Colonic mucosa (tissue), 4 donors: ENCODE data around the gene DDX52. TPM values are rescaled to one million over a fixed set of nuclear protein-coding genes. Genes with fewer than 3 reads are reported as not detected.

ENCODE experiments used
- DNase-seq: peaks from one replicate; pipeline ENCODE4 v3.0.0-alpha.2; 2020
- H3K27ac ChIP-seq: fragments of 200-600 bp; one replicate; pipeline ENCODE4 v1.8.0; 2021
- H3K27me3 ChIP-seq: fragments of 200-600 bp; one replicate; pipeline ENCODE4 v1.8.0; 2021
- H3K36me3 ChIP-seq: fragments of 200-600 bp; one replicate; pipeline ENCODE4 v1.8.0; 2021
- H3K4me1 ChIP-seq: fragments of 200-600 bp; one replicate; pipeline ENCODE4 v1.8.0; 2021; ENCODE audit warnings: mild to moderate bottlenecking
- H3K4me3 ChIP-seq: fragments of 200-600 bp; one replicate; pipeline ENCODE4 v1.8.0; 2021
- H3K9ac ChIP-seq, 2 donors: one replicate each; pipeline ENCODE4 v1.7.0; 2013; ENCODE audit warnings: control low read depth in 2 of 2, low read depth in 2 of 2, low read length in 2 of 2
- H3K9me3 ChIP-seq: fragments of 200-600 bp; one replicate; pipeline ENCODE4 v1.8.0; 2021
- intact Hi-C: fragments of 100-400 bp; cut with DNase I; formaldehyde crosslinking; loops from one replicate; pipeline ENCODE4 v1.14.1; 2022
- total RNA-seq, 2 donors: library from RNA; stranded (reverse); fragmentation: NEBNext Ultra II Directional in 1 of 2; extraction: Animal tissue kit (Norgen Biotek cat#: 25700) in 1 of 2; gene quantifications; one replicate each; pipeline ENCODE4 v1.2.1, GENCODE V29; 2021
- TF ChIP-seq, protein P1 (sequence below): fragments of 200-600 bp; IDR thresholded peaks from one replicate; pipeline ENCODE4 v1.8.0; 2022; ENCODE audit warnings: antibody characterized with exemption, mild to moderate bottlenecking
- donor health status: healthy.
- donor health status: DM: no; HTN: no; CAD: no.
- donor health status: DM: no; HTN: no; CAD: no.

DDX52 gene
- total RNA-seq, 2 donors from 2014 or later = 26.3 to 26.4 TPM

DNA sequence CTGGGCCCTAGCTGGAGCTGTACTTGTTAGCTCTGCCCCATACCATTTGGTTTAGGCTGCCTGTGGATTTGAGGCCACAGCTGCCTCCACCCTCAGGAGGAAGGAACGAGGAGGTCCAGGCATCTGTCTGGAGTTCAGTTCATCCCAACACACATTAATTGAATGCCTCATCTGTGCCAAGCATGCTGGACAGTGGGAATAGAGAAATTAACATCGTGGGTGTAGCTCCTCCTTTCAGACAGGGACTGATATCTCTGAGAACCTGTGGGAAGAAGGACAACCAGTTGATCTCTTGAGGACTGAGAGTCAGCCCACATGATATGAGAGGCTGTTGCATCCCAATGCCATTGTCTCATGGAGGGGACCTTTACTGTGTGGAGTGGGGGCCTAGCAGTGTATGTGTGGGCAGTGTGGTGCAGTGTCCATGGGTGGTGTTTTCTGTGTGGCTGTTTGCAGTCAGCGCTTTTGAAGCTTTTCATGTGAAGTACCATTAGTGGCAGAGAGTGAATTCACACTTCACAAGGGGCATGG is 29.4 kb upstream of the DDX52 start:
- intact Hi-C loops = no loop called here
- no peak overlapping the region for H3K4me3 ChIP-seq
- no peak for DNase-seq
- H3K4me1 ChIP-seq = no peaks in the 10 kb centered on the region
- no peak overlapping the region for H3K9ac ChIP-seq
- H3K27me3 ChIP-seq = no peaks in the 10 kb centered on the region
- TF ChIP-seq, protein P1, sequence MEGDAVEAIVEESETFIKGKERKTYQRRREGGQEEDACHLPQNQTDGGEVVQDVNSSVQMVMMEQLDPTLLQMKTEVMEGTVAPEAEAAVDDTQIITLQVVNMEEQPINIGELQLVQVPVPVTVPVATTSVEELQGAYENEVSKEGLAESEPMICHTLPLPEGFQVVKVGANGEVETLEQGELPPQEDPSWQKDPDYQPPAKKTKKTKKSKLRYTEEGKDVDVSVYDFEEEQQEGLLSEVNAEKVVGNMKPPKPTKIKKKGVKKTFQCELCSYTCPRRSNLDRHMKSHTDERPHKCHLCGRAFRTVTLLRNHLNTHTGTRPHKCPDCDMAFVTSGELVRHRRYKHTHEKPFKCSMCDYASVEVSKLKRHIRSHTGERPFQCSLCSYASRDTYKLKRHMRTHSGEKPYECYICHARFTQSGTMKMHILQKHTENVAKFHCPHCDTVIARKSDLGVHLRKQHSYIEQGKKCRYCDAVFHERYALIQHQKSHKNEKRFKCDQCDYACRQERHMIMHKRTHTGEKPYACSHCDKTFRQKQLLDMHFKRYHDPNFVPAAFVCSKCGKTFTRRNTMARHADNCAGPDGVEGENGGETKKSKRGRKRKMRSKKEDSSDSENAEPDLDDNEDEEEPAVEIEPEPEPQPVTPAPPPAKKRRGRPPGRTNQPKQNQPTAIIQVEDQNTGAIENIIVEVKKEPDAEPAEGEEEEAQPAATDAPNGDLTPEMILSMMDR = no peak
- no peak overlapping the region for H3K27ac ChIP-seq
- no peaks in the 10 kb centered on the region for H3K36me3 ChIP-seq
- H3K9me3 ChIP-seq = no peaks in the 10 kb centered on the region

DNA sequence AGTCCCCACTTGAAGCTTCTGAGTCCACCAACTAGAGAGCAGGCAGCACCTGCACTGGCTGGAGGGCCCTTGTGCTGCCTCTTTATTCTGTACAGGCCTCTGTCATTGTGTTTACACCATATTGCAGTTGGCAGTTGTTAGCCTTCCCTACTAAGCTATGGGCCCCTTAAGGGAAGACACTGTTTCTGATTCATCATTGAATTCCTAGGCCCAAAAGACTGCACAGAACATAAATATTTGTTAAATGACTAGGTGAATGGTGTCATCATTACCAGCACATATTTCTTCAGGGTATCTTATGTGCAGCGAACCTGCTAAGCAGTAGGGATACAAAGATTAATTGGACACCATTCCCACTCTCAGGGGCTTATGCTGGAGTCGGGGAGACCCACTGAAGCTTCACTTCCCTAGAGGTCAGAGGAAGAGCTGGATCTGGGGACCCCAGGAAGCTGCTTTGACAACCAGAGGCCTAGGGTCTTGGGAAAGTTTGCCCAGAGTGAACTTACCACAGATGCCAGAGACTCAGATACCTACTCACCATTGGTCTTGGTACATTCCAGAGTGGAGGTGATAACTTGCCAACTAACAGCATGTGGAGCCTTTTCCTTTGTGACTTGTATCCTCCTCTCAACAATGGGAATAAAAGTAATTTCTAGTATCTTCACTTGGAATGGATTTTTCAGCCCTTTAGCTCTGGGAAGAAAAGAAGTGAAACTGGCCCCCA is 28.7 kb upstream of the DDX52 start:
- no peaks in the 10 kb centered on the region for H3K36me3 ChIP-seq
- H3K9ac ChIP-seq = peak overlapping the region in 1 of 2 donors; percentile 19
- H3K27ac ChIP-seq = peak overlapping the region; percentile 49
- no peak overlapping the region for H3K4me3 ChIP-seq
- TF ChIP-seq, protein P1 = no peak
- no peaks in the 10 kb centered on the region for H3K9me3 ChIP-seq
- no peaks in the 10 kb centered on the region for H3K4me1 ChIP-seq
- no peaks in the 10 kb centered on the region for H3K27me3 ChIP-seq
- intact Hi-C loops = no loop called here
- no peak for DNase-seq

DNA sequence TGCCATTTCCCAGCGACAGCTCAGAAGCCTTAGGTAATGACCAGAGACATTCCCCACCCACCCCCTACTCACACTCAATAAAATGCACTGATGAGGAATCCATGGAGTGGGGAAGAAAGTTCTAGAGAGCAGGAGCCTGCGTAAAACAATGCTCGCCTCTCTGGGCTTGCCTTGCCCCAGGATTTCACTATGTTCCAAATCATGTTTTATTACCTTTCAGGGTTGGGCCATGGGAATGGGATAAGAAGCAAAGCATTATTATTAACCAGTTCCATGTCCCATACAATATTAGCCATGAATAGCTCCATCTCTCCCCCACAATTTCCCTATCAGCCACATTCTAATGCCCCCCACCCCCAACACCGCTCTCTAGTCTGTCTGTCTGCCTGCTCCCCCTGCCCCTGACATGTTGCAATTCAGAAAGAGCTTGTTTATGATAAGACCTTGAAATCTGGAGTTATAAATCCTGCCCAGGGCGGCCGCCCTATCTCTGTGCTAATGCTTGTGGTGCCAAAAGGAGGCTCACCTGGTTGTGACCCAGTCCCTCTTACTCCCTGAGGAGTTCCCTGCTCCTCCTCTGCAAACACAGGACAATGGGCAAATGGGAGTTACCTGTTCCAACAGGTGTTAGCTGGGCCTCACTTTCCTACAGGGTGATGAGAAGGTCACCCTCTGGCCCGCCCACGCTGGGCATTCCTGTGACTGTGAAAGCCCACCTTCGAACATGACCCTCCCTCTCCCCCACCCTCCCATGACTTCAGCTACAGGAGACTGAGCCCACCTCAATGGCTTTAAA is 28.0 kb upstream of the DDX52 start:
- intact Hi-C loops = no loop called here
- H3K36me3 ChIP-seq = no peaks in the 10 kb centered on the region
- no peaks in the 10 kb centered on the region for H3K9me3 ChIP-seq
- no peaks in the 10 kb centered on the region for H3K4me1 ChIP-seq
- no peak overlapping the region for H3K4me3 ChIP-seq
- H3K27ac ChIP-seq = peak overlapping the region; percentile 49
- TF ChIP-seq, protein P1 = no peak
- DNase-seq = peak; percentile 63
- H3K27me3 ChIP-seq = no peaks in the 10 kb centered on the region
- peak overlapping the region in 1 of 2 donors; percentile 46 for H3K9ac ChIP-seq

DNA sequence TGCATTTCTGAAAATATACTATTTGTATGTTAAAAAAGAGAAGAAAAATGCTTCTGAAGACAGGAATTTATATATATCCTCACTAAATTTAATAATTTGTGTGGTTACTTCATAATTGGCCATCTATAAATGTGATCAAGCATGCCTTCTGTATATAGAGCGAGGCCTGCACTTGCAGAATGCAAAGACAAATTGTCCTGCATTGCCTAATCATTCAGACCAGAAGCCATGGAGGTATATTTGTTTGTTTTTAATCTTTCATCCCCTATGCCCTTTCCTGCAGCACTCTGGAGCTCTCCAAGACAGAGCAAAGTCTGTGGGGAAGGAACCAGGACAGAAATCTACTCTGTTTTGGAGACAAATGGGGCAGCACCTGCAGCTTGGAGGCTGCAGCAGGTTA is 23.8 kb upstream of the DDX52 start:
- intact Hi-C loops = no loop called here
- Histone ChIP-seq H3K4me3 (no peak overlapping the region), H3K9ac (no peak overlapping the region), H3K27ac (no peak overlapping the region), H3K9me3 (no peaks in the 10 kb centered on the region), H3K36me3 (no peaks in the 10 kb centered on the region), H3K4me1 (no peaks in the 10 kb centered on the region), H3K27me3 (no peaks in the 10 kb centered on the region)
- no peak for DNase-seq
- TF ChIP-seq, protein P1 = no peak

DNA sequence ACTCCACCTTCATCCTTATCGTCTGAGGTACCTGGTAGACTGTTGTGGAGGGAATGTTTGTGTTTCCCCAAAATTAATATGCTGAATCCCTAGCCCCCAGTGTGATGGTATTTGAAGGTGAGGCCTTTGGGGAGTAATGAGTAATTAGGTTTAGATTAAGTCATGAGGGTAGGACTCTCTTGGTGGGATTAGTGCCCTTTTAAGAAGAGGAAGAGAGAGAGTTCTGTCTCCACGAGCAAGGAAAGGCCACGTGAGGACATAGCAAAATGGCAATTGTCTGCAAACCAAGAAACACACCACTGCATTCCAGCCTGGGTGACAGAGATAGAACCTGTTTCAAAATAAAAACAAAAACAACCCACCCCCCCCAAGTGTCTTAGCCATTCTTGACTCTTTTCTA is 21.0 kb upstream of the DDX52 start:
- DNase-seq = no peak
- Histone ChIP-seq H3K4me1 (no peaks in the 10 kb centered on the region), H3K9me3 (no peaks in the 10 kb centered on the region), H3K9ac (no peak overlapping the region), H3K27me3 (no peaks in the 10 kb centered on the region), H3K4me3 (no peak overlapping the region), H3K36me3 (no peaks in the 10 kb centered on the region), H3K27ac (no peak overlapping the region)
- intact Hi-C loops = no loop called here
- TF ChIP-seq, protein P1 = no peak
